ENCODE data around the gene TMEM204.

DNA sequence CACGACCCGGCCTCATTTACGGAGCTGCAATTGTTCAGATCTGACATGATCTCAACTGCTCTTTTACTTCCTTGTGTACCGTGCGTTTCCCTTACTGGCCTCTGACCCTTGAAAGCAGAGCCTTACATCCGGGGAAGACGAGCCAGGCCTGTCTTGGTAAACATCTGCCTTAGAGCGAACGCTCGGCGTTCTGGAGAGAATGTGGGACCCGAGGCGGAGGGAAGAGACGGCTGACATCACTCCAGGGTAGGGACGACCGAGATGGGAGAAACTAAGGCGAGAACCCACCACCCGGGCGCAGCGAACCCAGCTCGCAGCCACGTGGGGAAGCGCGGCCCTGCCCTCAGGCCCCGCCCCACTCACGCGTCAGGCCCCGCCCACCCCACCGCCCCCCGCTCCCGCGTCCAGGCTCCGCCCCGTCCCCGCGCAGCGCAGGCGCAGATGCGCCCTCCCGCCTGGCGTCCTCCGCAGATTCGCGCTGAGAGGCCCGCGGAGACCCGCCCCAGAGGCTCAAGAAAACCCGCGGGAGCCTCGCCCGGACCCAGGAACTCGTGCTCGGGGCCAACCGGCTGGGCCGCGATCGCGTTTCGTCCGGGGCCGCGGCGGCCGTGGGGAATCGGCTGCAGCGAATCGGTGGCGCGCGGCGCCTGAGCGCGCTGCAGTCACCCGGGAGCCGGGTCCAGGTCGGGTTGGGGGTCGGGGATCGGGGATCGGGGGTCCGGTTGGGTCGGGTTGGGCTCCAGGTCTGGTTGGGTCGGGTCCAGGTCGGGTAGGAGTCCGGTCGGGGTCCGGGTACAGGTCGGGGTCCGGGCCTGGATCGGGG, 40.3 kb upstream of the TMEM204 start, which contains the start of gene TELO2:
- TF ChIP-seq CTCF (IDR thresholded peaks at IDR 0.05) = no peak
- TF ChIP-seq, protein P1, sequence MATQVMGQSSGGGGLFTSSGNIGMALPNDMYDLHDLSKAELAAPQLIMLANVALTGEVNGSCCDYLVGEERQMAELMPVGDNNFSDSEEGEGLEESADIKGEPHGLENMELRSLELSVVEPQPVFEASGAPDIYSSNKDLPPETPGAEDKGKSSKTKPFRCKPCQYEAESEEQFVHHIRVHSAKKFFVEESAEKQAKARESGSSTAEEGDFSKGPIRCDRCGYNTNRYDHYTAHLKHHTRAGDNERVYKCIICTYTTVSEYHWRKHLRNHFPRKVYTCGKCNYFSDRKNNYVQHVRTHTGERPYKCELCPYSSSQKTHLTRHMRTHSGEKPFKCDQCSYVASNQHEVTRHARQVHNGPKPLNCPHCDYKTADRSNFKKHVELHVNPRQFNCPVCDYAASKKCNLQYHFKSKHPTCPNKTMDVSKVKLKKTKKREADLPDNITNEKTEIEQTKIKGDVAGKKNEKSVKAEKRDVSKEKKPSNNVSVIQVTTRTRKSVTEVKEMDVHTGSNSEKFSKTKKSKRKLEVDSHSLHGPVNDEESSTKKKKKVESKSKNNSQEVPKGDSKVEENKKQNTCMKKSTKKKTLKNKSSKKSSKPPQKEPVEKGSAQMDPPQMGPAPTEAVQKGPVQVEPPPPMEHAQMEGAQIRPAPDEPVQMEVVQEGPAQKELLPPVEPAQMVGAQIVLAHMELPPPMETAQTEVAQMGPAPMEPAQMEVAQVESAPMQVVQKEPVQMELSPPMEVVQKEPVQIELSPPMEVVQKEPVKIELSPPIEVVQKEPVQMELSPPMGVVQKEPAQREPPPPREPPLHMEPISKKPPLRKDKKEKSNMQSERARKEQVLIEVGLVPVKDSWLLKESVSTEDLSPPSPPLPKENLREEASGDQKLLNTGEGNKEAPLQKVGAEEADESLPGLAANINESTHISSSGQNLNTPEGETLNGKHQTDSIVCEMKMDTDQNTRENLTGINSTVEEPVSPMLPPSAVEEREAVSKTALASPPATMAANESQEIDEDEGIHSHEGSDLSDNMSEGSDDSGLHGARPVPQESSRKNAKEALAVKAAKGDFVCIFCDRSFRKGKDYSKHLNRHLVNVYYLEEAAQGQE (IDR thresholded peaks at IDR 0.05; ENCODE audit: low read depth, low read length) = no peak
